OCI-LY7 (cell line): Measurements from ENCODE around the gene RXFP1.

Source experiments
- EZH2phosphoT487 ChIP-seq: fragments of 200-600 bp; sonication (generic); IDR thresholded peaks from 2 replicates; pipeline ENCODE4 v1.6.1; 2018; ENCODE audit warnings: low read depth, borderline replicate concordance, mild to moderate bottlenecking, mixed run types, antibody characterized with exemption, low read length, moderate library complexity, mixed read lengths
- TF ChIP-seq, protein P1 (sequence below): fragments of 200-600 bp; sonication (generic); conservative IDR thresholded peaks from 2 replicates; pipeline ENCODE4 v1.5.1; 2014; ENCODE audit warnings: mild to moderate bottlenecking, antibody characterized with exemption, low read length, moderate library complexity, mixed read lengths

DNA sequence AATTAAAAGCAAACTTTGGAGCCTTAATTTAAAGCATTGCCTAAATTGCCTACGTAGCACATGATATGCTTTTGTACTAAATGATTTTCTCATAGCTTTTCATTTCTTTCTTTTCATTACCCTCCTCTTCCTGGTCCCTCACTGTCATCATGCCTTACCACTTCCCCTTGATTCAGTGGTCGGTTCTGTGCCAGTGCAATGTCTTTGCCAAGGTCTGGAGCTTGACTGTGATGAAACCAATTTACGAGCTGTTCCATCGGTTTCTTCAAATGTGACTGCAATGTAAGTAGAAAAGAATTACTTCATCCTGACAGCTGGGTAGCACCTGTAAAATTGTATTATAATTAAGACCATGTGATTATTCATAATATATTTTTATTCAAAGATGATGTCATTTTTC lies 77.5 kb downstream of the RXFP1 start:
- TF ChIP-seq, protein P1, sequence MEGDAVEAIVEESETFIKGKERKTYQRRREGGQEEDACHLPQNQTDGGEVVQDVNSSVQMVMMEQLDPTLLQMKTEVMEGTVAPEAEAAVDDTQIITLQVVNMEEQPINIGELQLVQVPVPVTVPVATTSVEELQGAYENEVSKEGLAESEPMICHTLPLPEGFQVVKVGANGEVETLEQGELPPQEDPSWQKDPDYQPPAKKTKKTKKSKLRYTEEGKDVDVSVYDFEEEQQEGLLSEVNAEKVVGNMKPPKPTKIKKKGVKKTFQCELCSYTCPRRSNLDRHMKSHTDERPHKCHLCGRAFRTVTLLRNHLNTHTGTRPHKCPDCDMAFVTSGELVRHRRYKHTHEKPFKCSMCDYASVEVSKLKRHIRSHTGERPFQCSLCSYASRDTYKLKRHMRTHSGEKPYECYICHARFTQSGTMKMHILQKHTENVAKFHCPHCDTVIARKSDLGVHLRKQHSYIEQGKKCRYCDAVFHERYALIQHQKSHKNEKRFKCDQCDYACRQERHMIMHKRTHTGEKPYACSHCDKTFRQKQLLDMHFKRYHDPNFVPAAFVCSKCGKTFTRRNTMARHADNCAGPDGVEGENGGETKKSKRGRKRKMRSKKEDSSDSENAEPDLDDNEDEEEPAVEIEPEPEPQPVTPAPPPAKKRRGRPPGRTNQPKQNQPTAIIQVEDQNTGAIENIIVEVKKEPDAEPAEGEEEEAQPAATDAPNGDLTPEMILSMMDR: no peak
- TF ChIP-seq EZH2phosphoT487: no peak
